ENCODE measurements around the gene PLA2G12A.

Gene PLA2G12A

DNA sequence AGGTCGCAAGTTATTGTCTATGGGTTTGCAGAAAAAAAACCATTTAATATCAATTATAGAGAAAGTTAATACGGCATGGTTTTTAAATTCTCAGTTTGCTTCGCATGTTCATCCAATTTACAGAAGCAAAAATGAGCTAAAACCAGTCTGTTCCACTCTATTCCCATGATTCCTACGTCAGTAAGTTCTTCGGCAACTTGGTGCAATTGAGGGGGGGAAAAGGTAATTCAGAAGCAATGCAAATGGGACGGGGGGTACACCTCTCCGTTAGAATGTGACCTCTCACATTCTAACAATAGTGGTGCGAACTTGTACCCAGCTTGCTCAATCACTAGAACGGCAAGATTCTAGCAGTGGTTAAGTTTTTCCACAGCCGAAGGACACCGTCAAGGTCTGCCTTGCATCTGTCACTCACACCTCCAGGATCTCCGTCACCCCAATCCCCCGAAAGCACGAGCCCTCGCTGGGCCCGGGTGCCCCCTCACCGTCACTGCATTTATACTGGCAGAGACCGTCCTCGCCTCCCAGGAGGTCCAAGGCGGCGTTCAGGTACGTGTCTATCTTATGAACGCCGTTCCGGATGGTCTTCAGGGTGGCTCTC, 653 bp downstream of the PLA2G12A start (continued):
- TF ChIP-seq ZNF843 (tag by site-specific recombination; IDR thresholded peaks at IDR 0.05) (no peak), ZXDB (tag by site-specific recombination; IDR thresholded peaks at IDR 0.05) (0 out of 2 replicates have a peak, but pooled peaks have one; percentile 11), ZEB2 (tag by site-specific recombination; IDR thresholded peaks at IDR 0.05) (0 out of 2 replicates have a peak, but pooled peaks have one; percentile 51), ZNF398 (tag by site-specific recombination; IDR thresholded peaks at IDR 0.05) (peak; percentile 19; the same call in 1 of the 2 replicates)

DNA sequence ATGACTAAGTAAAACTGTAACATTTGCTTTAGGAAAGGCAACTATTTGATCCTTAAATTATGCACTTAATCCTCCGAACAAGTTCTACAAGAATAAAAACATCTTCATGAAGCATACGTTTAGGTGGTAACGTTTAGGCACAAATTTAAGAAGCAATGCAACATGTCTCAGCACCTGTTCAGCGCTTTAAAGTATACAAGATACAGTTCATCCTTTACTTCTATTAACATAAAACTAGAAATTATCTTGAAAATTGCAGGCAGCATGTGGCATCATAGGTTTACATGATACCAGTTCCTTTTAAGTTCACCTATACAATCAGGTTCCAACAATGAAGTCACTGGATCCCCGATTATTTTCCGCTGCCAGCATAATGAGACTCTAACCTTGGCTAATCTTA, 1.5 kb downstream of the PLA2G12A start:
- TF ChIP-seq ZBTB8A (tag by site-specific recombination; IDR thresholded peaks at IDR 0.05) = no peak
- TF ChIP-seq SCRT2 (tag by site-specific recombination; IDR thresholded peaks at IDR 0.05) = peak; percentile 56
- TF ChIP-seq ATF2 (tag by site-specific recombination; IDR thresholded peaks at IDR 0.05; ENCODE audit: low read depth) = no peak
- no peak for TF ChIP-seq ZNF777 (tag by site-specific recombination; IDR thresholded peaks at IDR 0.05; ENCODE audit: borderline replicate concordance)
- Histone ChIP-seq H3K4me1 (ENCODE audit: control insufficient read depth, insufficient read depth, low read length) (no peaks in the 10 kb centered on the region), H3K36me3 (ENCODE audit: control insufficient read depth in 2 of 2, insufficient read depth in 1 of 2, low read length in 2 of 2) (peaks cover 0 to 13% of the 10 kb centered on the region in 2 experiments; a peak in 1 of 3 replicates), H3K27ac (ENCODE audit: extremely low read depth, low read depth, low read length) (no peak overlapping the region), H3K9me3 (ENCODE audit: control insufficient read depth, insufficient read depth, low read depth, low read length) (no peaks in the 10 kb centered on the region), H3K4me3 (ENCODE audit: low read depth, low read length) (peak overlapping the region; percentile 88)
- CTCF ChIA-PET = no interaction called here
- POLR2A ChIA-PET = no interaction called here

GRCh38 chr4:109723110-109723509, 6.8 kb downstream of the PLA2G12A start:
- H3K9me3 ChIP-seq (ENCODE audit: control insufficient read depth, insufficient read depth, low read depth, low read length) = no peaks in the 10 kb centered on the region
- ChIA-PET POLR2A (no interaction called here), CTCF (no interaction called here)
- no peak overlapping the region for H3K27ac ChIP-seq (ENCODE audit: extremely low read depth, low read depth, low read length)
- no peak overlapping the region for H3K4me3 ChIP-seq (ENCODE audit: low read depth, low read length)
- H3K36me3 ChIP-seq (ENCODE audit: control insufficient read depth in 2 of 2, insufficient read depth in 1 of 2, low read length in 2 of 2) = peaks cover 0 to 19% of the 10 kb centered on the region in 2 experiments; a peak in 1 of 3 replicates
- no peaks in the 10 kb centered on the region for H3K4me1 ChIP-seq (ENCODE audit: control insufficient read depth, insufficient read depth, low read length)
- no peak for TF ChIP-seq ZNF664 (tag by site-specific recombination; IDR thresholded peaks at IDR 0.05)
- TF ChIP-seq ZNF514 (tag by site-specific recombination; IDR thresholded peaks at IDR 0.05) = no peak
- no peak for TF ChIP-seq KLF10 (tag by site-specific recombination; IDR thresholded peaks at IDR 0.05)
- TF ChIP-seq ZNF184 (tag by site-specific recombination; IDR thresholded peaks at IDR 0.05) = no peak
- TF ChIP-seq ZNF558 (tag by site-specific recombination; IDR thresholded peaks at IDR 0.05) = no peak
- TF ChIP-seq ZNF398 (tag by site-specific recombination; IDR thresholded peaks at IDR 0.05) = no peak
- TF ChIP-seq BCL6B (tag by site-specific recombination; IDR thresholded peaks at IDR 0.05) = no peak
- TF ChIP-seq ZNF692 (tag by site-specific recombination; IDR thresholded peaks at IDR 0.05) = no peak
- TF ChIP-seq ZNF555 (tag by site-specific recombination; conservative IDR thresholded peaks at IDR 0.05) = no peak
- no peak for TF ChIP-seq ZNF544 (tag by site-specific recombination; IDR thresholded peaks at IDR 0.05)
- no peak for TF ChIP-seq OVOL3 (tag by site-specific recombination; IDR thresholded peaks at IDR 0.05)
- TF ChIP-seq ZNF707 (tag by site-specific recombination; IDR thresholded peaks at IDR 0.05) = no peak
- no peak for TF ChIP-seq ZFP37 (tag by site-specific recombination; IDR thresholded peaks at IDR 0.05)
- no peak for TF ChIP-seq ZNF560 (tag by site-specific recombination; IDR thresholded peaks at IDR 0.05; ENCODE audit: borderline replicate concordance)
- TF ChIP-seq, protein P1, sequence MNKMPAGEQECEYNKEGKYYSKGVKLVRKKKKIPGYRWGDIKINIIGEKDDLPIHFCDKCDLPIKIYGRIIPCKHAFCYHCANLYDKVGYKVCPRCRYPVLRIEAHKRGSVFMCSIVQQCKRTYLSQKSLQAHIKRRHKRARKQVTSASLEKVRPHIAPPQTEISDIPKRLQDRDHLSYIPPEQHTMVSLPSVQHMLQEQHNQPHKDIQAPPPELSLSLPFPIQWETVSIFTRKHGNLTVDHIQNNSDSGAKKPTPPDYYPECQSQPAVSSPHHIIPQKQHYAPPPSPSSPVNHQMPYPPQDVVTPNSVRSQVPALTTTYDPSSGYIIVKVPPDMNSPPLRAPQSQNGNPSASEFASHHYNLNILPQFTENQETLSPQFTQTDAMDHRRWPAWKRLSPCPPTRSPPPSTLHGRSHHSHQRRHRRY (tag by site-specific recombination; IDR thresholded peaks at IDR 0.05) = no peak
- no peak for TF ChIP-seq ZNF747 (tag by site-specific recombination; IDR thresholded peaks at IDR 0.05)
- TF ChIP-seq SCRT1 (tag by site-specific recombination; IDR thresholded peaks at IDR 0.05; ENCODE audit: borderline replicate concordance) = no peak
- TF ChIP-seq ZNF16 (tag by site-specific recombination; IDR thresholded peaks at IDR 0.05; ENCODE audit: low read depth) = no peak

Data from HEK293 (cell line).